ENCODE results near the gene SLA2. TPM values are rescaled to one million over a fixed set of nuclear protein-coding genes. Genes with fewer than 3 reads are reported as not detected.
A peak's percentile ranks its signal among the peaks of the same experiment; 100 is the strongest.

The SLA2 gene
- total and polyA plus RNA-seq, 12 donors: 0.12 to 1.1 (median 0.46) TPM

- H3K9me3 ChIP-seq (replicated peaks in 1 of 3): no peaks in the 10 kb centered on the region
- 76 to 91% (median 89%) methylated on average over 4 of the region's 4 CpGs for whole genome bisulfite sequencing, 4 donors
- H3K27me3 ChIP-seq: no peaks in the 10 kb centered on the region
- peaks cover 0 to 18% of the 10 kb centered on the region in 2 donors for H3K36me3 ChIP-seq (replicated peaks in 1 of 2)
- no peak for DNase-seq
- intact Hi-C loops (cut with DNase I): no loop called here
- peaks cover 0 to 4% of the 10 kb centered on the region in 2 donors for H3K4me1 ChIP-seq (replicated peaks in 1 of 2)
- TF ChIP-seq POLR2A (IDR thresholded peaks at IDR 0.05) (no peak), CTCF (IDR thresholded peaks at IDR 0.05) (no peak)
- no peak overlapping the region for H3K27ac ChIP-seq
- H3K4me3 ChIP-seq: no peak overlapping the region
Measured at GRCh38 chr20:36582322-36582721, 63.7 kb downstream of the SLA2 start.

GRCh38 chr20:36579996-36580545, 65.9 kb downstream of the SLA2 start:
- TF ChIP-seq POLR2A (IDR thresholded peaks at IDR 0.05): no peak
- no peak for TF ChIP-seq CTCF (IDR thresholded peaks at IDR 0.05)
- 81 to 95% (median 92%) methylated on average over 2 of the region's 2 CpGs for WGBS, 4 donors
- H3K27me3 ChIP-seq: no peaks in the 10 kb centered on the region
- no peak overlapping the region for H3K4me3 ChIP-seq
- H3K36me3 ChIP-seq (replicated peaks in 1 of 2): peaks cover 0 to 18% of the 10 kb centered on the region in 2 donors
- no peak for DNase-seq
- peaks cover 0 to 11% of the 10 kb centered on the region in 2 donors for H3K4me1 ChIP-seq (replicated peaks in 1 of 2)
- no peak overlapping the region for H3K27ac ChIP-seq
- intact Hi-C loops (cut with DNase I): no loop called here
- no peaks in the 10 kb centered on the region for H3K9me3 ChIP-seq (replicated peaks in 1 of 3)

GRCh38 chr20:36578356-36579041, 67.5 kb downstream of the SLA2 start:
- no peaks in the 10 kb centered on the region for H3K27me3 ChIP-seq
- no peak for DNase-seq
- peaks cover 9 to 22% of the 10 kb centered on the region in 2 donors for H3K4me1 ChIP-seq (replicated peaks in 1 of 2)
- no peaks in the 10 kb centered on the region for H3K9me3 ChIP-seq (replicated peaks in 1 of 3)
- WGBS, 4 donors: 93 to 97% (median 96%) methylated on average over 13 to 15 of the region's 15 CpGs
- H3K4me3 ChIP-seq: no peak overlapping the region
- peaks cover 0 to 18% of the 10 kb centered on the region in 2 donors for H3K36me3 ChIP-seq (replicated peaks in 1 of 2)
- intact Hi-C loops (cut with DNase I): no loop called here
- TF ChIP-seq POLR2A (IDR thresholded peaks at IDR 0.05) (no peak), CTCF (IDR thresholded peaks at IDR 0.05) (no peak)
- H3K27ac ChIP-seq: no peak overlapping the region

- Histone ChIP-seq H3K4me3 (no peak overlapping the region), H3K9me3 (replicated peaks in 1 of 3) (no peaks in the 10 kb centered on the region), H3K27ac (peak overlapping the region in 2 of 5 donors; percentile 1 to 92), H3K4me1 (replicated peaks in 1 of 2) (peaks cover 13 to 31% of the 10 kb centered on the region in 2 donors), H3K36me3 (replicated peaks in 1 of 2) (peaks cover 0 to 9% of the 10 kb centered on the region in 2 donors), H3K27me3 (no peaks in the 10 kb centered on the region)
- WGBS, 4 donors: 53 to 84% (median 60%) methylated on average over 1 of the region's 1 CpG
- TF ChIP-seq POLR2A (IDR thresholded peaks at IDR 0.05) (no peak), CTCF (IDR thresholded peaks at IDR 0.05) (no peak)
- intact Hi-C loops (cut with DNase I): no loop called here
- no peak for DNase-seq
Measured at GRCh38 chr20:36576081-36576445, 69.9 kb downstream of the SLA2 start.

All from adrenal gland (tissue), 12 donors.